NK-92 treated with Interleukin-12 subunit alpha and Interleukin-12 subunit beta, amount 100 ng/mL, for 24 hours (cell line): ENCODE data around the gene LRRK1.

ENCODE experiments used
- DNase-seq: peaks from one replicate; lab custom pipeline; 2025; lab: John Stamatoyannopoulos, UW

Gene LRRK1

GRCh38 chr15:101043011-101043410, 123.9 kb downstream of the LRRK1 start:
- DNase-seq = no peak

GRCh38 chr15:101043911-101044624, 124.9 kb downstream of the LRRK1 start:
- no peak for DNase-seq

GRCh38 chr15:101044625-101045235, 125.6 kb downstream of the LRRK1 start:
- DNase-seq = no peak

GRCh38 chr15:101045236-101045646, 126.1 kb downstream of the LRRK1 start:
- DNase-seq = no peak

GRCh38 chr15:101045835-101046691, 126.9 kb downstream of the LRRK1 start:
- DNase-seq = no peak

GRCh38 chr15:101046826-101047225, 127.7 kb downstream of the LRRK1 start:
- DNase-seq = no peak

- no peak for DNase-seq
Observed at GRCh38 chr15:101047301-101047781, 128.2 kb downstream of the LRRK1 start.

GRCh38 chr15:101048176-101048575, 129.0 kb downstream of the LRRK1 start:
- DNase-seq = no peak

GRCh38 chr15:101048581-101049030, 129.4 kb downstream of the LRRK1 start:
- no peak for DNase-seq

GRCh38 chr15:101049282-101049681, 130.1 kb downstream of the LRRK1 start:
- DNase-seq = no peak

GRCh38 chr15:101049856-101050622, 130.9 kb downstream of the LRRK1 start:
- DNase-seq = no peak

GRCh38 chr15:101050623-101051290, 131.6 kb downstream of the LRRK1 start:
- DNase-seq = no peak

GRCh38 chr15:101051291-101052030, 132.3 kb downstream of the LRRK1 start:
- no peak for DNase-seq

GRCh38 chr15:101052031-101052620, 133.0 kb downstream of the LRRK1 start:
- no peak for DNase-seq

GRCh38 chr15:101052681-101053121, 133.5 kb downstream of the LRRK1 start:
- DNase-seq = no peak

GRCh38 chr15:101053261-101053660, 134.1 kb downstream of the LRRK1 start:
- DNase-seq = no peak

GRCh38 chr15:101054116-101054515, 135.0 kb downstream of the LRRK1 start:
- no peak for DNase-seq

- DNase-seq = no peak
Observed at GRCh38 chr15:101054991-101055390, 135.8 kb downstream of the LRRK1 start.

- DNase-seq = no peak
Observed at GRCh38 chr15:101055411-101055810, 136.3 kb downstream of the LRRK1 start.
